NB4 (cell line): ENCODE measurements around the gene NDUFA6.
"Not testable (repeated sequence)": the region's sequence is repeated elsewhere in the genome, so short reads cannot be mapped to it uniquely, and the experiment has no call there.

Source experiments
- DNase-seq: peaks from one replicate; pipeline ENCODE4 v3.0.0; 2010; ENCODE audit warnings: low read depth
- H3K4me3 ChIP-seq: one replicate; pipeline ENCODE4 v1.5.1; 2011; ENCODE audit warnings: mild to moderate bottlenecking, low read depth, low read length, moderate library complexity
- MYC ChIP-seq: IDR thresholded peaks from 2 replicates; pipeline ENCODE4 v1.6.1; 2011; ENCODE audit warnings: low read depth, low read length
- POLR2A ChIP-seq: IDR thresholded peaks from 2 replicates; pipeline ENCODE4 v1.6.1; 2011; ENCODE audit warnings: mild to moderate bottlenecking; ENCODE audit not compliant: insufficient read length; ENCODE audit errors: extremely low read depth
- TF ChIP-seq, protein P1 (sequence below): IDR thresholded peaks from one replicate; pipeline ENCODE4 v1.5.1; 2012; ENCODE audit warnings: low read depth, low read length
- TF ChIP-seq, protein P2 (sequence below): IDR thresholded peaks from 2 replicates; pipeline ENCODE4 v1.6.1; 2011; ENCODE audit warnings: low read depth, low read length

NDUFA6 gene

DNA sequence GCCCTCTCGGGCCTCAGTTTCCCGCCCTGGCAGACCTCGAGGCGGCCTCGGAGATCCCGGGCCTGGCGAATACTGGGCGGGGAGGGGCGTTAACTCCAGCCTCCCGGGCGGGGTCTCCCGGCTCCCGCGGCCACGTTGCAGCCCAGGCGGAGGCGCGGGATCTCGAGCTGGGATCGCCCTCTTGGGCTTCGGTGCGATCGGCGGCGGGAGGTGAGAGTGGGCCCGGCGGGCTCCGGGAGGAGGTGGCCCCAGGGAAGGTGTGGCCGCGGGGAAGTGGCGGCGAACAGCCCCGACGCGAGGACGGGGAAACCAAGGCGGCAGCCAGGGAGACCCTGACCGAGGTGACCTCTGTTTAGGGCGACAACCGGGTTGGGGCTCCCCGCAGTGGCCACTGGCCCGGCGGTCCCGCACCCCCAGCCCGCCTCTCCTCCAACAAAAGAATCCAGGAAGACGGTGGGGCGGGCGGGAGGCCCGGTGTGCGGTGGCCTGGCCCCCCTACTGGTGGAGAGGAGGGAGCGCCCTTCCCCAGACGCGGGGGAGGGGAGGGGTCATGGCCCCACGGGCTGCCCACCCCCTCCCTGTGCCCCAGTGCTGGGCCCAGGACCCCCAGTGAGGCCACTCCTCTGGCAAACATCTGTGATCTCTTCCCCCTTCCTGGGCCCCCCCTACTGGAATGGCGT is 16.3 kb downstream of the NDUFA6 start, which contains the start of gene PHETA2:
TSS of gene PHETA2 (plus strand) at position 117 of the 680 bp plus-strand sequence. CDS start 3,046 bp downstream, outside the sequence.
- no peak for DNase-seq
- H3K4me3 ChIP-seq, result no peak within 1 kb of the TSS
- TF ChIP-seq MYC (no peak), POLR2A (no peak)
- TF ChIP-seq, protein P1, sequence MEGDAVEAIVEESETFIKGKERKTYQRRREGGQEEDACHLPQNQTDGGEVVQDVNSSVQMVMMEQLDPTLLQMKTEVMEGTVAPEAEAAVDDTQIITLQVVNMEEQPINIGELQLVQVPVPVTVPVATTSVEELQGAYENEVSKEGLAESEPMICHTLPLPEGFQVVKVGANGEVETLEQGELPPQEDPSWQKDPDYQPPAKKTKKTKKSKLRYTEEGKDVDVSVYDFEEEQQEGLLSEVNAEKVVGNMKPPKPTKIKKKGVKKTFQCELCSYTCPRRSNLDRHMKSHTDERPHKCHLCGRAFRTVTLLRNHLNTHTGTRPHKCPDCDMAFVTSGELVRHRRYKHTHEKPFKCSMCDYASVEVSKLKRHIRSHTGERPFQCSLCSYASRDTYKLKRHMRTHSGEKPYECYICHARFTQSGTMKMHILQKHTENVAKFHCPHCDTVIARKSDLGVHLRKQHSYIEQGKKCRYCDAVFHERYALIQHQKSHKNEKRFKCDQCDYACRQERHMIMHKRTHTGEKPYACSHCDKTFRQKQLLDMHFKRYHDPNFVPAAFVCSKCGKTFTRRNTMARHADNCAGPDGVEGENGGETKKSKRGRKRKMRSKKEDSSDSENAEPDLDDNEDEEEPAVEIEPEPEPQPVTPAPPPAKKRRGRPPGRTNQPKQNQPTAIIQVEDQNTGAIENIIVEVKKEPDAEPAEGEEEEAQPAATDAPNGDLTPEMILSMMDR, result no peak
- TF ChIP-seq, protein P2, sequence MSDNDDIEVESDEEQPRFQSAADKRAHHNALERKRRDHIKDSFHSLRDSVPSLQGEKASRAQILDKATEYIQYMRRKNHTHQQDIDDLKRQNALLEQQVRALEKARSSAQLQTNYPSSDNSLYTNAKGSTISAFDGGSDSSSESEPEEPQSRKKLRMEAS, result no peak

DNA sequence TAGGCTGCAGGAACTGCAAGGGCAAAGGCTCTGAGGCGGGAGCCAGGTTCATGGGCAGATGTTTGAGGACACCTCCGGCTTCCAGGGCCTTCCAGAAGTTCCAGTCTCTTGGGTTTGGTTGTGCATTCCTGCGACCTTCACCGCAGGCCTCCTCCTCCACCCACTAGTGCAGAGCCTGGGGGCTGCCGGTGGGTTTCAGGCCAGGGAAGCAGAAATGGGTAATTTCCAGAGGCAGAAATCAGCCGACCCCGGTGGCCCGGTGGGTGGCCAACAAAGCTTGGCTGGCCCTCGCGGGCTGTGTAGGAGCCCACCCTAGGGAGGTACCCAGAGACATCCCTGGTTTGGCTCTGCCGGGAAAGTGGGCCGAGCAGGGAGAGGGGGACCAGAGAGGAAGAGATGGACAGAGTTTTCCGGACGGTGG is 16.9 kb downstream of the NDUFA6 start:
- no peak for TF ChIP-seq MYC
- TF ChIP-seq, protein P2, result no peak
- TF ChIP-seq, protein P1, result no peak
- TF ChIP-seq POLR2A, result no peak
- no peak for DNase-seq
- H3K4me3 ChIP-seq, result no peak overlapping the region

DNA sequence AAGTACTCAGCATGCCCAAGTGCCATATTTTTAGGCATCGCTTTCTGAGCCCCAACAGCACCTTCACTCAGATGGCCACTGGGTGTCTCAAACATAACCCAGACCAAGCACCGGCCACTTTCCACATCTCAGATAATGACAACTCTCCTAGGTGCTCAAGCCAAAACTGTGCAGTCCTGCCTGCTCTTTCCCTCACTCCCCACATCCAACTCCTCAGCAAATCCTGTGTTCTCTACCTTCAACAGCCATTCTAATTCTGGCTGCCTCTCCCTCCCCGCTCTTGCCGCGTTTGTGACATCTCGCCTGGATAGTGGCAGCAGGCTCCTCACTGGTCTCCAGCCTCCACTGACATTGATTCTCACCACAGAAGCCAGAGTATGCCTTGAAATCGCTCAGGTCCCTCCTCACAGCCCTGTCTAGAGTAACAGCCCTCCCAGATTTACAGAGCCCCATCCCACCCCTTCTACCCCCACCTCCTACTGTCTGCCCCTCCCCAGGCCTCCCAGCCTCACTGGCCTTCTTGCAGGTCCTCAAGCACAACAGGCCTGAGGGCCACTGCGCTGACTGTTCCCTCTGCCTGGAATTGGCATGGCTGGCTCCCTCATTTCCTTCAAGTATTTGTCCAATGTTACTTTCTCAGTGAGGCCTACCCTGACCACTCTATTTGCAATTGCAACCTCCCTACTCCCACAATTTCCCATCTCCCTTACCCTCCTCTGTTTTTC is 17.8 kb downstream of the NDUFA6 start:
- H3K4me3 ChIP-seq, result no peak overlapping the region
- peak; percentile 28 for DNase-seq
- TF ChIP-seq, protein P2, result no peak
- TF ChIP-seq, protein P1, result peak; percentile 13

DNA sequence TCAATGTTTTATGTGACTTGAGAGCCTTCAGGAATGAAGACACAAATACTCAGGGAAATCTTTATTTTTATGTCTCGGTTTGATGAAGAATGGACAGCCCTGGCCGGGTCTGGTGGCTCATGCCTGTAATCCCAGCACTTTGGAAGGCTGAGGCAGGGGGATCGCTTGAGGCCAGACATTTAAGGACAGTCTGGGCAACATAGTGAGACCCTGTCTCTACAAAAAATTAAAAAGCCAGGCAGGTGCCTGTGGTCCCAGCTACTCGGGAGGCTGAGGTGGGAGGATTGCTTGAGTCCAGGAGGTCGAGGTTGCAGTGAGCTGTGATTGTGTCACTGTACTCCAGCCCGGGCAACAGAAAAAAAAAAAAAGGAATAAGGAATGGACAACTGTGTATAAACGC is 19.1 kb downstream of the NDUFA6 start:
- not testable (repeated sequence) for DNase-seq
- peak overlapping the region; percentile 58 for H3K4me3 ChIP-seq

DNA sequence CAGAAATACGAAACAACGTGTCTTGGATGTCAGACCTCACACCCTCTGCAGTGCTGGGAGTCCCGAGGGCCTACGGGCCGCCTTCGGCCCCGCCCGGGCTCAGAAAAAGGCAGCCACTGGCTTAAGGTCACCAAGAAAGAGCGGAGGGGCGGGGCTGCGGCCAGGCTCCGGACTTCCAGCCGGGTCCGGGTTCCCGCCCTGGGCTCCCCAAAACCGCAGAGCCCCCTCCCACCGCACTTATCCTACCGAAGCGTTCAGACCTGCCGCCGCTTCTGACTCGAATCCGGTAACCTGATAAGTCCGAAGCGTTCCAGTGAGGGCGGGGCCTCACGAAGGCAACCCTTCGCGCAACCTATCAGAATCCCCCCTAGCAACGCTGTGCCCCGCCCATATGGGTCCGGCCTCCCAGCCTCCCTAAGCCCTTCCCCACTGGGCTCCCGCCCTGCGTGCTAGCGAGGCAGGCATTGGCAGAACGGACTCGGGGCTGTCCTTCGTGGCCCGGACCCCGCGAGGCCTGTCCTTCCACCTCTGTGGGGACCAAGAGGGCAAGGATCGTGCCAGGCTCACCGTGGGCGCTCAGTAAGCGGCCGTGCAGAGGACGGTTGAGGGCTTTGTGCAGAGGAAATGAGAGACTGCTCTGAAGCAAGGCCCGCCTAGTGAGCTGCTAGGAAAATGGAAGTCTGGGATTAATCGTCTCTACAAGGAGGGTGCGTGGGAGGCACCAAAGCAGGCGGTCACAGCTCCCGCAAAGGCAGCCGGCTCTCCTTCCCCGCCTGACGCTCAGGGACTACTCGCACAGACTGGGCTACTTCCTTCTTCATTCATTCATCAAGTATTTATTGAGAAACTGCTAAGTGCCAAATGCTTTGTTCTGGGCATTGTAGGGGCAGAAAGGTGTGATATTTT is 19.8 kb downstream of the NDUFA6 start, which contains the start of gene NAGA:
TSS of gene NAGA (minus strand) at position 296 of the 906 bp plus-strand sequence. CDS start 515 bp downstream, outside the sequence.
- peak; percentile 99 for DNase-seq
- H3K4me3 ChIP-seq, result peak within 1 kb of the TSS; percentile 59
- TF ChIP-seq MYC, result no peak; the same call in none of the 2 replicates
- TF ChIP-seq, protein P2, result peak; percentile 67
- peak; percentile 78 for TF ChIP-seq POLR2A

DNA sequence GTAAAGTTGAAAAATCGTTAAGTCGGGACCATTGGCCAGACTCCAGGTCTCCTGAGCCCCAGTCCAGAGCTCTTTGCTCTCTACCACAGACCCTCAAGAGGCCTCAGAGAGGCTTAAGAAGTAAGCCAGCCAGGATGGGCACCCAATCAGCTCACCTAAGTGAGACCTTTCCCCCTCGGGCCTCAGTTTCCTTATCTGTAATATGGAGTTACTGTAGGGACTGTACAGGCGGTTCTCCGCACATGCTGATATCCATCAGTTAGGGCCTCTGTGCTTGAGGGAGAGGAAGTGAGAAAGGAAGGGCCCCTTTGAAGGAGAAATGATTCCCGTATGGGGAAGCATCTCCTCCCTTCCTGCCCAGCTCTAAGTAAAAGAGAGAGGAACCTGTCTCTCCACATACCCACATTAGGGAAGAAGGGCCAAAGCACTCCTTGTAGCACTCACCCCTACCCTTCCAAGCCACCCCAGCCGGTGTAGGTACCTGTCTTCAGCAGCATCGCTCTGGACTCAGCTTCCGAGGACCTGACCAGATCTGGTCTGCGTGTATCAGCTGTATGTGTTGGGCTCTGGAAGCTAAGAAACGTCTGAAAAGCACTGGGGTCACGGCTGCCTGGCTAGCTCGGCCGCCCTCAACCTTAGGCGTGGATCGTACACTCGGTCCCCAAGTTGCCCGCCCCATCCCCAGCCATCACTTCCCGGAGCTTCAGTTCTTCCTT is 20.6 kb downstream of the NDUFA6 start:
- no peak for TF ChIP-seq POLR2A
- TF ChIP-seq, protein P1, result no peak
- peak; percentile 68 for DNase-seq
- H3K4me3 ChIP-seq, result peak overlapping the region; percentile 59
